Measurements from ENCODE around the gene CDT1.
"Not testable (repeated sequence)": the region's sequence is repeated elsewhere in the genome, so short reads cannot be mapped to it uniquely, and the experiment has no call there.

CDT1 gene

DNA sequence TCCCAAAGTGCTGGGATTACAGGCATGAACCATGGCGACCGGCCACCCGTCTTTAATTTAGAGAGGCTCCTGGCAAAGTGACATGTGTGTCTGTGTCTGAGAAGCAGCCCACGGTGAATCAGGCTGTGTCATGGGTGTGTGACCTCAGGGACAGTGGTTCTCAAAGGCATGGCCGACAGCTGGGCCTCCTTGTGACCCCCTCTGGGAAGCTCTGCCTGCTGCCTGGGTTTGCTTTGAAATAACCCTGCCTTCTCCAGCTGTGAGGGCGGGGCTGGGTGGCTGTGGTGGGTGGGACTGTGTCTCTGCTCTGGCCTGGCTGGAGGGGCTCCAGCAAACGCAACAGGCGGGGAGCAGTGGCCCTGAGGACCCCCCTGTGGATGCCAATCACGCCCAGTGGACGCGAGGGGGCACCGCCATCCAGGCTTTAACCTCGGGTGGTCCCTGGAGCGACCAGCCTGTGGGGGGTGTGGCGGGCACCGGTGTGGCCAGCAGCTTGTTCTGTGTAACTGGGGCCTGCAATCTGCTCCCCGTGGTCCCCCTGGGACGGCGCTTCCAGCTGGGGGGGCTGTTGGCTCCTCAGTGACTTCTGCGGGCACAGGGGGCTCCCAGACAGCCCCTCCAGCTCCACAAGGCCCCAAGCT is 16.9 kb downstream of the CDT1 start:
- H3K9me3 ChIP-seq (ENCODE audit: control insufficient read depth in 2 of 2, low read length in 2 of 2): no peaks in the 10 kb centered on the region
- H3K4me3 ChIP-seq (ENCODE audit: low read length in 2 of 2): no peak overlapping the region
- H3K9ac ChIP-seq (ENCODE audit: low read length in 2 of 2): no peak overlapping the region
- no peak overlapping the region for H3K27ac ChIP-seq (ENCODE audit: low read length)
- no peaks in the 10 kb centered on the region for H3K4me1 ChIP-seq (ENCODE audit: control insufficient read depth, insufficient read depth, low read length)
- peaks cover 7 to 16% of the 10 kb centered on the region in 2 donors for H3K36me3 ChIP-seq (ENCODE audit: control insufficient read depth in 2 of 2, insufficient read depth in 2 of 2, low read length in 2 of 2)
- H3K27me3 ChIP-seq (ENCODE audit: control insufficient read depth in 1 of 2, insufficient read depth in 2 of 2, low read length in 2 of 2): no peaks in the 10 kb centered on the region

DNA sequence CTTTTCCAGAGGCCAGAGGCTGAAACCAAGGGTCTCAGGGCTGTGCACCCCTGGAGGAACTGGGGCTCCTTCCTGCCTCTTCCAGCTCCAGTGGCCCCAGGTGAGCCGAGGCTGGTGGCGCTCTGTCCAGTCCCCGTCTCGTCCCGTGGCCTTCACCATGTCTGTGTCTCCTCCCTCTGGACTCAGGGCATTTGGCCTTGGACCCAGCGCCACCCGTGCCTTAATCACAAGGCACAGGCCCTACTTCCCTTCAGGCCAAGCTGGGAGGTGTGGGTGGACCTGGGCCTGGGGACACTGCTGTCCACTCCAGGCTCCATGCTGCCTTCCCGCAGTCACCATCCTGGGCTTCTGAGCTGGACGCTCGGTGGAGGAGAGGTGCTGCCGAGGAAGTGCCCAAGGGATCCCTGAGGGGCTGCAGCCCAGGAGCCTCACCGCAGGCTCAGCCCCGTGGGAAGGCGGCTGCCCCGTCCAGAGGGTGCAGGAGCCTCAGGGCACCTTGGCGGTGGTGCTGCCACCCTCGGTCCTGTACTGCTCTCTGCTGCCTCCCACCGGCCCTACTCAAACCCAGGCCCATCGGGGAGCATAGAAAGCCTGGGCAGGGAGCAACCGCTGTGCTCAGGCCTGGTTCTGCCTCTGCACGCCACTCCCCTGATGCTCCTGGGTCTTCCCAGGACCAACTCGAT is 17.7 kb downstream of the CDT1 start:
- no peaks in the 10 kb centered on the region for H3K4me1 ChIP-seq (ENCODE audit: control insufficient read depth, insufficient read depth, low read length)
- H3K27me3 ChIP-seq (ENCODE audit: control insufficient read depth in 1 of 2, insufficient read depth in 2 of 2, low read length in 2 of 2): no peaks in the 10 kb centered on the region
- no peak overlapping the region for H3K4me3 ChIP-seq (ENCODE audit: low read length in 2 of 2)
- H3K9ac ChIP-seq (ENCODE audit: low read length in 2 of 2): no peak overlapping the region
- H3K27ac ChIP-seq (ENCODE audit: low read length): no peak overlapping the region
- peaks cover 7 to 16% of the 10 kb centered on the region in 2 donors for H3K36me3 ChIP-seq (ENCODE audit: control insufficient read depth in 2 of 2, insufficient read depth in 2 of 2, low read length in 2 of 2)
- H3K9me3 ChIP-seq (ENCODE audit: control insufficient read depth in 2 of 2, low read length in 2 of 2): no peaks in the 10 kb centered on the region

DNA sequence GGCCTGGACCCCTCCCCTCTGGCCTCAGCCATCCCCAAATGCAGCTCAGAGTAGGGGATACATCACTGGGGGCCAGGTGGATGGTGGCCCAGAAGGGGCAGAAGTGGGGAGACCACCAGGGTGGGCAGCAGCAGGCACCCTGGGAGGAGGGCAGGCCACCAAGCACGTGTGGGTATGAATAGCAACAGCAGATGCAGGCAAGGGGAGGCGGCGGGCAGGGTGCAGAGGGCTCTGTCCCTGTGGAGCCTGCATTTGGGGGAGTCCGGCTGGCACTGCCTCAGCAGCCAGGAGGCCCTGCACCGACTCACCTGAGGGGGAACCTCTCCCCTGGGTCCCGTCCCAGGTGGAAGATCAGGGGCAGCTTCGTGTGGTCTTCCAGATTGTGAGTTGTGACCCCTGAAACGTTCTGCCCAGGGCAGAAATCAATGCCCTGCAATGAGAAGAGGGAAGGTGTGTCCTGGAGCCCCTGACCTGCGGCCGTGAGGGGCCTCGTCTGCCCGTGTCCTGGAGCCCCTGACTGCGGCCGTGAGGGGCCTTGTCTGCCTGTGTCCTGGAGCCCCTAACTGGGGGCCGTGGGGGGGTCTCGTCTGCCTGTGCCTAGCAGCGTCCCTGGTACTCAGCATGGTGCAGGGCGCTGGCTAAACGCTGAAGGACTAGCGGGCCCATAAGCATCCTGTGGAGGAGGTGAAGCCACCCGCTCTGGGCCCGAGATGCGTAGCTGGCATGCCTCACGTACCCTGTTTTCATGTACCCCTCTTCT is 18.9 kb downstream of the CDT1 start:
- peaks cover 7 to 19% of the 10 kb centered on the region in 2 donors for H3K36me3 ChIP-seq (ENCODE audit: control insufficient read depth in 2 of 2, insufficient read depth in 2 of 2, low read length in 2 of 2)

DNA sequence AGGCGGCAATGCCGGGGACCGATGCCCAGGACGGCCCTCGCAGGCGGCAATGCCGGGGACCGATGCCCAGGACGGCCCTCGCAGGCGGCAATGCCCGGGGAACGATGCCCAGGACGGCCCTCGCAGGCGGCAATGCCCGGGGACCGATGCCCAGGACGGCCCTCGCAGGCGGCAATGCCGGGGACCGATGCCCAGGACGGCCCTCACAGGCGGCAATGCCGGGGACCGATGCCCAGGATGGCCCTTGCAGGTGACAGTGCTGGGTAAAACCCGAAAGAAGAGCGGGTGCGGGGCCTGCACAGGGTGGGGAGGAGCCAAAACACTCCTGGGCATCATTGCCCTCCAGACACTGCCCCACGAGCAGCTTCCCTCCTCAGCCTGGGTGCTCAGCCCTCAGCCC is 20.1 kb downstream of the CDT1 start:
- H3K27ac ChIP-seq (ENCODE audit: low read length); H3K27me3 ChIP-seq (ENCODE audit: control insufficient read depth in 1 of 2, insufficient read depth in 2 of 2, low read length in 2 of 2); H3K9ac ChIP-seq (ENCODE audit: low read length in 2 of 2); H3K4me3 ChIP-seq (ENCODE audit: low read length in 2 of 2); H3K9me3 ChIP-seq (ENCODE audit: control insufficient read depth in 2 of 2, low read length in 2 of 2); H3K4me1 ChIP-seq (ENCODE audit: control insufficient read depth, insufficient read depth, low read length): not testable (repeated sequence)
- H3K36me3 ChIP-seq (ENCODE audit: control insufficient read depth in 2 of 2, insufficient read depth in 2 of 2, low read length in 2 of 2): peaks cover 7 to 22% of the 10 kb centered on the region in 2 donors

More for the DNA sequence above, 18.9 kb downstream of the CDT1 start:
- Histone ChIP-seq H3K27ac (ENCODE audit: low read length) (no peak overlapping the region), H3K27me3 (ENCODE audit: control insufficient read depth in 1 of 2, insufficient read depth in 2 of 2, low read length in 2 of 2) (no peaks in the 10 kb centered on the region), H3K9me3 (ENCODE audit: control insufficient read depth in 2 of 2, low read length in 2 of 2) (no peaks in the 10 kb centered on the region), H3K4me3 (ENCODE audit: low read length in 2 of 2) (no peak overlapping the region), H3K9ac (ENCODE audit: low read length in 2 of 2) (no peak overlapping the region), H3K4me1 (ENCODE audit: control insufficient read depth, insufficient read depth, low read length) (no peaks in the 10 kb centered on the region)

DNA sequence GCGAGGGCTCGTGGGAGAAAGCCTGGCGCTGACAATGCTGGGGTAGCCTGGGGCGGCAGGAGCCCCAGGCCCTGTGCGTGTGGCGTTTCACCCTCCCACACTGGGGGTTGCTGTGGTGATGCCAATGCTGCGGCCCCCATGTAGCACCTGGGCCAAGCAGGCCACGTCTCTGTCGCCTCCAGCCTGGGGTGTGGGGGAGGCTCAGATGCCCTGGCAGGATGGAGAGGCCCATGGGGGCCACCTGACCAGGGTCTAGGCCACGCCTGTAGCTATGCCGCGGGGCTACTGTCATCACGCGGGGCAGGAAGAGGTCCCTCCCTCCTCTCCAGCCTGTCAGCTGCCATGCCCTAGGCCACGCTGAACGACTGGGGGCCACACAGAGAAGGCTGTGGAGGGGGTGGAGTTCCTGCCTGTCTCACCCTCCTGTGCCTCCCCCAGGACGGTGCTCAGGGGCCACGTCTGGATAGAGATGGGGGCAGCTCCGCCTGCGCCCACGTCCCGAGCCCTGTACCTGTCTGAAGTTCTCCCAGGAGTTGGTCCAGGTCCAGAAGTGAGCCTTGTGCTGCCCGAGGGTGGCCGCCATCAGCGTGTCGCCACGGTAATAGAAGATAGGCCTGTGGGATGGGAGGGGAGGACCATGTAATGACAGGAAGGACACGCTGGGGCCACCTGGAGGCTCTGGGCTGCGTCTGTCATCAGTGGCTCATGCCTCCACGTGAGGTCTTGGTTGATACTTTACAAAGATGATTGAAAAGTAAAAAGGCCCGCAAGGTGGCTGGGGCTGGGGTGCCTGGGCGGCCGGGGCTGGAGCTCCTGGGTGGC is 20.9 kb downstream of the CDT1 start:
- H3K9me3 ChIP-seq (ENCODE audit: control insufficient read depth in 2 of 2, low read length in 2 of 2): no peaks in the 10 kb centered on the region
- H3K4me3 ChIP-seq (ENCODE audit: low read length in 2 of 2): no peak overlapping the region
- no peaks in the 10 kb centered on the region for H3K27me3 ChIP-seq (ENCODE audit: control insufficient read depth in 1 of 2, insufficient read depth in 2 of 2, low read length in 2 of 2)
- no peak overlapping the region for H3K9ac ChIP-seq (ENCODE audit: low read length in 2 of 2)
- H3K4me1 ChIP-seq (ENCODE audit: control insufficient read depth, insufficient read depth, low read length): no peaks in the 10 kb centered on the region
- H3K27ac ChIP-seq (ENCODE audit: low read length): no peak overlapping the region
- H3K36me3 ChIP-seq (ENCODE audit: control insufficient read depth in 2 of 2, insufficient read depth in 2 of 2, low read length in 2 of 2): peaks cover 7 to 22% of the 10 kb centered on the region in 2 donors

DNA sequence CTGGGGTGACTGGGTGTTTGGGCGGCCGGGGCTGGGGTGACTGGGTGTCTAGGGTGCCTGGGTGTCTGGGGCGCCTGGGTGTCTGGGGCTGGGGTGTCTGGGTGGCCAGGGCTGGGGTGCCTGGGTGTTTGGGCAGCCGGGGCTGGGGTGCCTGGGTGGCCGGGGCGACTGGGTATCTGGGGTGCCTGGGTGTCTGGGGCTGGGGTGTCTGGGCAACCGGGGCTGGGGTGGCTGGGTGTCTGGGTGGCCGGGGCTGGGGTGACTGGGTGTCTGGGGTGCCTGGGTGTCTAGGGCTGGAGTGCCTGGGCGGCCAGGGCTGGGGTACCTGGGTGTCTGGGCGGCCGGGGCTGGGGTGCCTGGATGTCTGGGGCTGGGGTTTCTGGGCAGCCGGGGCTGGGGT is 21.6 kb downstream of the CDT1 start:
- Histone ChIP-seq H3K27ac (ENCODE audit: low read length) (no peak overlapping the region), H3K36me3 (ENCODE audit: control insufficient read depth in 2 of 2, insufficient read depth in 2 of 2, low read length in 2 of 2) (peaks cover 7 to 22% of the 10 kb centered on the region in 2 donors), H3K9me3 (ENCODE audit: control insufficient read depth in 2 of 2, low read length in 2 of 2) (no peaks in the 10 kb centered on the region), H3K4me3 (ENCODE audit: low read length in 2 of 2) (no peak overlapping the region), H3K9ac (ENCODE audit: low read length in 2 of 2) (no peak overlapping the region), H3K4me1 (ENCODE audit: control insufficient read depth, insufficient read depth, low read length) (peaks cover under 1% of the 10 kb centered on the region), H3K27me3 (ENCODE audit: control insufficient read depth in 1 of 2, insufficient read depth in 2 of 2, low read length in 2 of 2) (no peaks in the 10 kb centered on the region)

DNA sequence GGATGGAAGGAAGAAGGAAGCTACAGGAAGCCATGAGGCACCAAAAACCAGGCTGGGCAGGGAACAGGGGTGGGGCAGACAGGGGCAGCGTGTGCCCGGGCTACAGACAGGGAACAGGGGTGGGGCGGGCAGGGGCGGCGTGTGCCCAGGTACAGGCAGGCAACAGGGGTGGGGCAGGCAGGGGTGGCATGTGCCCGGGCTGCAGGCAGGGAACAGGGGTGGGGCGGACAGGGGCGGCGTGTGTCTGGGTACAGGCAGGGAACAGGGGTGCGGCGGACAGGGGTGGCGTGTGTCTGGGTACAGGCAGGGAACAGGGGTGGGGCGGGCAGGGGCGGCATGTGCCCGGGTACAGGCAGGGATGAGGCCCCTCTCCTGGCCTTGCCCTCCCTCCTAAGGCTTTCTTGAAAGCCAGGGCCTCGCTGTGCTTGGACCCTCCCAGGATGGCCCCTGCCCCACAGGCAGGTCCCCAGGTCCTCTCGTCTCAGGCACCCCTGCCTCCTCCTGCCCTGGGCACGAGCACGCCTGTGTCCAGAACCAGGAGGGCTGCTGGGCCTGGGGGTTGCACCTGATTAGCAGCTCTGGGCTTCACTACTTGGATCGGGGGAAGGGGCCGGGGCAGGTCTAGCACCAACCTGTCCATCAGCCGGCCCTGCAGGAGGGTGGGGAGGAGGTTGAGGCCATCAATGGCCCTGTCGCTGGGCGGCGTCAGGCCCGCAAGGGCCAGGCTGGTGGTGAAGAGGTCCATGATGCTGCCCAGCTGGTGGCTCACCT is 22.7 kb downstream of the CDT1 start:
- H3K27ac ChIP-seq (ENCODE audit: low read length): no peak overlapping the region
- H3K4me1 ChIP-seq (ENCODE audit: control insufficient read depth, insufficient read depth, low read length): peaks cover 2% of the 10 kb centered on the region
- H3K36me3 ChIP-seq (ENCODE audit: control insufficient read depth in 2 of 2, insufficient read depth in 2 of 2, low read length in 2 of 2): peaks cover 7 to 20% of the 10 kb centered on the region in 2 donors
- H3K4me3 ChIP-seq (ENCODE audit: low read length in 2 of 2): no peak overlapping the region
- no peaks in the 10 kb centered on the region for H3K9me3 ChIP-seq (ENCODE audit: control insufficient read depth in 2 of 2, low read length in 2 of 2)
- no peak overlapping the region for H3K9ac ChIP-seq (ENCODE audit: low read length in 2 of 2)
- no peaks in the 10 kb centered on the region for H3K27me3 ChIP-seq (ENCODE audit: control insufficient read depth in 1 of 2, insufficient read depth in 2 of 2, low read length in 2 of 2)

DNA sequence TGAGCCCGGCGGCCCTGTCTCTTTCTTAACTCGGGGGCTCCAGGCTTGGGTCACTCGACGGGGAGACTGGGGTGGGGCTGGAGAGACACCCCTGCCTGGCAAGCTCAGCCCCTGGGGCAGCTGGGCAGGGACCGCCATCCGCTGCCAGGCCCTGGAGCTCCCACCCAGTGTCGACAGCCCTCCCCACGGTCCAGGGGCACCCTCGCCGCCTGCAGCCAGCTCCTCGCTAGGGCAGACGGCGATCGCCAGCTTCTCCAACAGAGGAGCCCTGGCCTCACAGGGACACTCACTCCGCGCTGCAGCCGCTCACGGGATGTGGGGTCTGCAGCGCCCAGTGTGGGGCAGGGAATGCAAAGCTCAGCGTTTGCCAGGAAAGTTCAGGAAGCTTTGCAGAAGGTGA is 24.1 kb downstream of the CDT1 start:
- H3K9me3 ChIP-seq (ENCODE audit: control insufficient read depth in 2 of 2, low read length in 2 of 2): no peaks in the 10 kb centered on the region
- H3K4me1 ChIP-seq (ENCODE audit: control insufficient read depth, insufficient read depth, low read length): peaks cover 2% of the 10 kb centered on the region
- no peaks in the 10 kb centered on the region for H3K27me3 ChIP-seq (ENCODE audit: control insufficient read depth in 1 of 2, insufficient read depth in 2 of 2, low read length in 2 of 2)
- H3K36me3 ChIP-seq (ENCODE audit: control insufficient read depth in 2 of 2, insufficient read depth in 2 of 2, low read length in 2 of 2): peaks cover 7 to 12% of the 10 kb centered on the region in 2 donors
- no peak overlapping the region for H3K9ac ChIP-seq (ENCODE audit: low read length in 2 of 2)
- no peak overlapping the region for H3K27ac ChIP-seq (ENCODE audit: low read length)
- H3K4me3 ChIP-seq (ENCODE audit: low read length in 2 of 2): no peak overlapping the region

DNA sequence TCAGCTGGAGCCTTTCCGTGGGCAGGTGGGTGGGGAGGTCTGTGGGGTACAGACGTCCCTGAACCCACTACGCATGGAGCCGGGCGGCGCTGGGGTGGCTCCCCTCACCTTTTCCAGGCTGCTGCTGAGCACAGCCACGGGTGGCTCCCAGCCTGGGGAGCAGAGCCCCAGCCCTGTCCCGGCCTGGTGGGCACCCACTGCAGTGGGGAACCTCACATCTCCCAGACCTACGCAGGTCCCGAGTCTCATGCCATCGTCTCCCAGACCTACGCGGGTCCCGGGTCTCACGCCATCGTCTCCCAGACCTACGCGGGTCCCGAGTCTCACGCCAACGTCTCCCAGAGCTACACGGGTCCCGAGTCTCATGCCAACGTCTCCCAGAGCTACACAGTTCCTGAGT is 25.1 kb downstream of the CDT1 start:
- no peaks in the 10 kb centered on the region for H3K27me3 ChIP-seq (ENCODE audit: control insufficient read depth in 1 of 2, insufficient read depth in 2 of 2, low read length in 2 of 2)
- no peaks in the 10 kb centered on the region for H3K9me3 ChIP-seq (ENCODE audit: control insufficient read depth in 2 of 2, low read length in 2 of 2)
- H3K4me1 ChIP-seq (ENCODE audit: control insufficient read depth, insufficient read depth, low read length): peaks cover 2% of the 10 kb centered on the region
- H3K9ac ChIP-seq (ENCODE audit: low read length in 2 of 2): no peak overlapping the region
- peaks cover 5 to 10% of the 10 kb centered on the region in 2 donors for H3K36me3 ChIP-seq (ENCODE audit: control insufficient read depth in 2 of 2, insufficient read depth in 2 of 2, low read length in 2 of 2)
- no peak overlapping the region for H3K4me3 ChIP-seq (ENCODE audit: low read length in 2 of 2)
- H3K27ac ChIP-seq (ENCODE audit: low read length): no peak overlapping the region

DNA sequence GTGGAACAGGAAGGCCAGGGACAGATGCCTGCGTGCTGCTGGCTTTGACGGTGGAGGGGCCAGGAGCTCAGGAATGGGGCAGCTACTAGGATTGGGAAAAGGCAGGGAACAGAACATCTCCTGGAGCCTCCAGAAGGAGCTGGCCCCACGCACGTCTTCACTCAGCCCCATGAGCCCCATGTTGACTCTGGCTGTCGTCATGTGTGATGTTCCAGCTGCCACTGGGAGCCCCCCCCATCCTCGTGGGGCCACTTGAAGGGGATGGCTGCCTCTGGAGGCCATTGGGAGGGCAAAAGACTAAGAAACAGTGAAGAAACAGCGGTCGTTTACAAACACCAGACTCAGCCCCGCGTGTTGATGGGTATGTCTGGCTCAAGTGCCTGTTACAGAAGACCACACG is 26.7 kb downstream of the CDT1 start:
- Histone ChIP-seq H3K27ac (ENCODE audit: low read length) (no peak overlapping the region), H3K9ac (ENCODE audit: low read length in 2 of 2) (no peak overlapping the region), H3K4me3 (ENCODE audit: low read length in 2 of 2) (no peak overlapping the region), H3K27me3 (ENCODE audit: control insufficient read depth in 1 of 2, insufficient read depth in 2 of 2, low read length in 2 of 2) (no peaks in the 10 kb centered on the region), H3K4me1 (ENCODE audit: control insufficient read depth, insufficient read depth, low read length) (peaks cover 2% of the 10 kb centered on the region), H3K9me3 (ENCODE audit: control insufficient read depth in 2 of 2, low read length in 2 of 2) (no peaks in the 10 kb centered on the region), H3K36me3 (ENCODE audit: control insufficient read depth in 2 of 2, insufficient read depth in 2 of 2, low read length in 2 of 2) (peaks cover 0 to 11% of the 10 kb centered on the region in 2 donors)

All from stomach smooth muscle (tissue), 2 donors.